Stimulated activated CD8-positive, alpha-beta memory T cell treated with anti-CD3 and anti-CD28 coated beads, Interleukin-15, amount 100 ng/mL, for 48 hours (primary cell): ENCODE data around the gene RASA3.

Experiments used
- DNase-seq, 2 donors: peaks; one replicate each; pipeline ENCODE4 v3.0.0-alpha.2; 2020; ENCODE audit warnings: low read depth in 2 of 2

The RASA3 gene

DNA sequence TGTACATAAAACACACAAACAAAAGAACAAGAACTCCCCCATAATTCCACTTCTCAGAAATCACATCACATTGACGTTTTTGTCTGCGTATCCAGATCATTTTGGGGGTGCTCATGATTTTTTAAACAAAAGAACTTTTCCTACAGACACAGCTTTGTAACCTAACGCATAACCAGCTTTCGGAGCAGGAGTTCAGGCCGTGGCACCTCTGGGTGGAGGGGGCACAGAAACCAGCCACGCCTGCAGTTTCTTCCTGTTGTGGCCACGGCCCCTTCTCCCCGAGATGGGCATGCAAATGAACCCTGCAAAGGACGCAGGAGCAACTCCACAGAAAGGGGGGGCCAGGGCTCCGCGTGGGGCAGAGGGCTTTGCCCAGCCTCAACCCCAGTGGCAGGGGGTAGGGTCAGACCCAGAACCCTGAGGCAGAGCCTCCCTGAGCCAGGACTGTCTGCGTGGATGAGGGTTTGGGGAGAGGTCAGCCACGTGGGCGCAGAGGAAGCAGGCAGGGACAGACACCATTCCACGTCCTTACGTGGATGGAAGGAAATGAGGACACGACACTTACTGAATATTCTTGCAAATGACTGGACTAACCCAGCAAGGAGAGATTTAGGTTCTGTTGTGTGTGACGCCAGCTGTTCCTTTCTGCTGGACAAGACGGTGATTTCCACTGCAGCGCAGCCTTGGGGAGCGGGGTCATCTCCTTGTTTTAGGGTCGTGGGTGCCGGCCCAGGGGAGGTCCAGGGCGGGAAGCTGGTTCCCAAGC is 64.4 kb downstream of the RASA3 start:
- peak in 1 of 2 donors; percentile 39 for DNase-seq

DNA sequence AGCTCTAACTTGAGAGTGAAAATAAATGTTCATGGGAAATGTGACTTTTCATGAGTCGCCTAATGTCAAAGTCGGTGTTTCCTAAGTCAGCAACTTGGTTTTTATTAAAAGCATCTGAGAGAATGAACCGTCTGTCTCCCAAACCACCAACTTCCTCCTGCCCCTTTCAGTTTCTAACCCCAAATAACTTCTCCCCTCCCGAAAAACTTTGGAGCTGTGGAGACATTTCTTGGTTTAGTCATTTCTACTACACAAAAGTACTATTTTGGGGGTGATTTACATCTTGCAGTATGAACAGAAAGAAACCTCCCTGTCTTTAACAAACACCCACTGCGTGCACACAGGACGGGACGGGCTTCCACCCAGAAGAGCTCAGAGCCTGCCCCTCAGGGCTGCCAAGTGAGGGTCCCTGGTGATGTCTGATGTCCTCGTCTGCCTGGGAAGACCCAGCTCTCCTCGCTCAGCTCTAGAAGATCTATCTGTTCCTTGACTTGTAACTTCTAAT is 65.0 kb downstream of the RASA3 start:
- DNase-seq, result peak; percentile 27 to 42

DNA sequence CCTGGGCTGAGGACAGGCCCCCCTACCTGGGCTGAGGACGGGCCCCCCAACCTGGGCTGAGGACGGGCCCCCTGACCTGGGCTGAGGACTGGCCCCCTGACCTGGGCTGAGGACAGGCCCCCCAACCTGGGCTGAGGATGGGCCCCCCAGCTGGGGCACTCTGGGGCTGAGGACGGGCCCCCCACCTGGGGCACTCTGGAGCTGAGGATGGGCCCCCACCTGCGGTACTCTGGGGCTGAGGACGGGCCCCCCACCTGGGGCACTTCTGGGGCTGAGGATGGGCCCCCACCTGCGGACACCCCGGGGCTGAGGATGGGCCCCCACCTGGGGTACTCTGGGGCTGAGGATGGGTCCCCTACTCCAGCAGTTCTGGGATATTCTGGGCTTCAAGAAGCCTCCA is 65.5 kb downstream of the RASA3 start:
- no peak for DNase-seq

DNA sequence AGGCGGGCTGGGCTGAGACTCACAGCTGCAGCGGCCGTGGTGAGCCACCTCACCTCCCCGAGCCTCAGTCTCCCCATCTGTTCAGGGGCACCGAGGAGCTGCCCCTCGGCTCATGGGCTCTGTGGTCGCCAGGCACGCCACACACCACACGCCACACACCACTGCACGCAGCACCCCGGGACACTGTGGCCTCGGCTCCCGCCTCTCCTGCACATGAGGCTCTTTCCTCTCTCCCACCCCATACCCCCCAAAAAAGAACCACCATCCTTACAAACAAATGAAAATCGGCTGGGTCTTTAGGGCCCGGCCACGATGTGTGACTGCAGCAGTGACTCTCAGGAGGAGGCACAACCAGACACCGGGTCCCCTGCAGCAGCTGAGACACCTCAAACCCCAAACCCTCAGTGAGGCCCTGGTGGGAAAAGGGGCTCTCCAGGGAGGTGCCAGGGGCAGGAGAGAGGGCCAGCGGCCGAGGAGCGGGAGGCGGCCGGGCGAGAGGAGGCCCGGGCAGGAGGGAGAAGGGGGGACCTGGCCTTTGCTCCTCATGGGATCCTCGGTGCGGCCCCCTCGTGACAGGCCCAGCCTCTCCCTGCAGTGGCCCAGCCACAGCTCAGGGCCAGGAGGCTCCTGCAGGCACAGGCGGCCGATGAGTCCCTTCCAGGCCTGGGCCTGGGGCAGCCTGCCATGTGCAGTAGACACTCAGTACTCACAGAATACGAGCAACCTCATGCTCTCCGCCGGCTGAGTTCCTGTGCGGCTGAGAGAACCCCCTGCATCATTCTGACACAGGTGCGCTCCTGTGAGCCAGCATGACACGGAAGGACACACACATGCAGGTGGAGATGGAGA is 66.3 kb downstream of the RASA3 start:
- DNase-seq, result peak in 1 of 2 donors; percentile 32

DNA sequence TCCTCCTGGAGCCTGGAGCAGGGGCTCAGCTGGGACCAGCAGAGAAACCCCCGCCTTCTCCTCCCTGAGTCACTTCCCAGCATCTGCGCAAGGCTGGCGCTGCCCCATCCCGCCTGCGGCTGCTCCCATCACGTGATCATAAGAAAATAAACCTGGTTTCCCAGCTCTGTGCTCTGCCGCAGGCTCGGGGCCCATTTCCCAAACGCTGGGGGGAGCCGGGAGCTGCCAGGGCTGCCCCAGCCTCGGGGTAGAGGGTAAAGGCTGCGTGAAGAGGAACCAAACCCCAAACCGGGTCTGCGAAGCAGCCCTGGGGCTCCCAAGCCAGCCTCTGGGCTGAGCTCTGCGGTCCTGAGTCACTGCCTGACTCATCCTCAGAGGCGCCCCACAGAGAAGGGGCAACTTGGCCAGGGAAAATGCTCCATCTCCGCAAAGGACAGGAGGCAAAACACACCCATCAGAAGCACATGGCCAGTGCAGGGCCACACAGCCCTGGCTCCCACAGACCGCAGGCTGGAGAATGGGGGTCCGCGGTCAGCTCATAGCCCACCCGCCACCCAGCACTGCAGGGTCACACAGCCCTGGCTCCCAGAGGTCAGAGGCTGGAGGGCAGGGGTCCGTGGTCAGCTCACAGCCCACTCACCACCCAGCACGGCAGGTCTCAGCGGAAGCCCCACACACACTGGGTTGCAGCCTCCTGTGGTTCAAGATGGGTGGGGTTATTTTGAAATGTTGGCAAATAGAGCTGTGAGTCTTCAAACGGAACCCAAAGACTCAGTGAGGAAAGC is 67.1 kb downstream of the RASA3 start:
- DNase-seq, result peak; percentile 82 to 84

DNA sequence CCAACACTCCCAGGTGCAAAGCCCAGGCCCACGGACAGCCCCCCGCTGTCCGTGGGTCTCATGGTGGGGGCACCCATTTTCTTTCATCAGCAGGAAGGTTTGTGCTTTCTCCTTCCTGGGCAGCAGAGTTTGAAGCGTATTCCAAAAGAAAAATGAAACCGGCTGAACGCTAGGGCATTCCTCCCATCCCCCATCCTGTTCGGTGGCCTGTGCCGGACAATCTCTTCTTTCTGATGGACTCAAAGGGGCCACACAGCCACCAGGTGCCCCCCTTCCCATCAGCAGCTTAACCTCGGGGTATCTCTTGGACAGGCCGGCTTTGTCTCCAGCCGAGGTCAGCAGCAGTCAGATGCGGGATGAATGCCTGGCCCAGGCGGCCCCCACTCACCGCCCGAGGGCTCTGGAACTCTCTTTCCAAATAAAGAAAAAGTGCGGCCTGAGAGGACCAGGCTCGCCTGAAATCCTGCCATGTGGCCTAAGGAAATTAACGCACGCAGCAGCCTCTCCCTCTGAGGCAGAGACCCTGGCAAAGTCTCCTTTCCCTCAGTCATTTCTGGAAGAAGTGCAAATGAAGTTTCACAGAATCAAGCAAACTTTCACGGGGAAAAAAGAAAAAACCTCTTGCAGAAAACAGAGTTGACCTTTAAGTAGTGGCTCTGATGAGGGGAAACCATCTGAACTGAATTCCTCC is 67.8 kb downstream of the RASA3 start:
- DNase-seq, result no peak

DNA sequence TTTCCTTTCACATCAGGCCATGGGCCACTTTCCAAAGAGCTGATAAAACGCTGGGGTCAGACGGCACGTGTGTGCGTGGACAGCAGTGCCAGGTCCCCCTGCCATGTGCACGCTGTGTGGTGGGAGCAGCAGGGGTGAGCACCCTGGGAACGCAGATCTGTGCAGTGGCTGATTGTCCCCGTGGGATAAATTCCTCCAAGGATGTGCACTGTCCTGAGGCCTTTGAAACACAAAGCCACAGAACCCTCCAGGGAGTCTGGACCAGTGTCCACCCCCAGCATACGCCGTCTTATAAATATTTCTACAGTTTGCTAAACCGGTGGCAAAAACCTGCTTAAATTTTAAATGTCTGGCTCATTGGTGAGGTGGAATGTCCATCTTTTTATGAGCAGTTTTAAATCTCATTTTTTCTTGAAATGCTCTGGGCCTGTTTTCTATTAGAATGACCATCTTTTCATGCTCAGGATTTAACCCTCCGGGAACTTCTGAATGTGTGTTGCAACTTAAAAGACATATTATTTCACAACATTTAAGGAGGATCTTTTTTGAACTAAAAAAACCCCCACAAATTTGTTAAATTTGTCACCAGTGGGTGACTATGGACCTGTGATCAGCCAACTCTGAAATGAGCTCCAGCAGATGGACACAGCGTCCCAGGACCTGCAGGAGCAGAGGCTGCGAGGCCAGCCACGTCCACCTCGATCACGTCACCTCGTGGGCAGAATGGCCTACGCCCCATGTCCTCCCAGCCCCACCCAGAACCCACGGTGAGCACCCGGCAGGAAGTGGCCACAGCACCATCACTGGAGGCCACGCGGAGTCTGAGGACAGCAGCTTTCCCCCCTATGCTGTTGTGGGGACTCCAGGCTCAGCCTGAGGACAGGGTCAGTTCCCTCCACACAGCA is 68.6 kb downstream of the RASA3 start:
- peak in 1 of 2 donors; percentile 44 for DNase-seq

DNA sequence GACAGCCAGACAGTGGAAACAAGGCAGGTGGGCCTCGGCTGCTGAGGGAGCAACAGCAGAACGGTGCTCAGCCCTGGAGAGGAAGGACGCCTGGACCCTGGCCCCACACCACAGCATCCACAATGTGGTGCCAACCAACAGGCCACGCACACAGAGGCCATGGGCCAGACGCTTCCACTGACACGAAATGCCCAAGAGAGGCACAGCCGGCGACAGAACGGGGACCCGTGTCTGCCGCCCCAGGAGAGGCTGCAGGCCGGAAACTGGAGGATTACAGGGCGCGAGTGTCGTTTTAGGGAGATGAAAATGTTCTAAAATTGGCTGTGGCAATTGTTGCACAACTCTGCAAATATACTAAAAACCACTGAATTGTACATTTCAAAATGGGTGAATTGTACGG is 69.7 kb downstream of the RASA3 start:
- DNase-seq, result no peak

DNA sequence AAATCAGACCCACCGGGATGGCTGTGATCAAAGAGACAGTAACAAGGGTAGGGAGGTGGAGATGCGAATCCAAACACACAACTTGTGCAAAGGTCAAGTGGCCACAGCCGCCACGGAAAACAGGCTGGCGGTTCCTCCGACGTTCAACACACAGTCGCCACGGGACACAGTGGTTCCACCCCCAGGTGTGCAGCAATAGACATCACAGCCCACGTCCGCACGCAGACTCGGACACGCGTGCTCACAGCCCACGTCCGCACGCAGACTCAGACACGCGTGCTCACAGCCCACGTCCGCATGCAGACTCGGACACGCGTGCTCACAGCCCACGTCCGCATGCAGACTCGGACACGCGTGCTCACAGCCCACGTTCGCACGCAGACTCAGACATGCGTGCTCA is 70.1 kb downstream of the RASA3 start:
- DNase-seq, result no peak

DNA sequence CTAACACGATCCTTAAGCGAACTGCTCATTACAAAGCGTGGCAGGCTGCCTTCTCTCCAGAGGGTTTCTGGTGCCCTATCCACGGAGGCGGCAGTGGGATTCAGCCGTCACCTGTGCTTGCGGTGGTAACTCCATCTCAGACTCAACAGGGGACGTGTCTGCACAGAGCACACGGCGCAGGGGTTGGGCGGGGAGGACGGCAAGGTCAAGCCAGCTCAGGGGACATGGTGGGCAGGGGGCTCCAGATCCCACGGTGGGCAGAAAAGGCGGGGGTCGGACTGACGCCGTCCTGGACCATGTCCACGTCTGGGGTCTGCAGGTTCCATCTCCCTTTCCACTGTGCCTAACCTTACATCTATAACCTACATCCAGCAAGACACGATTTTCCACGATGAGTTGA is 70.7 kb downstream of the RASA3 start:
- no peak for DNase-seq

DNA sequence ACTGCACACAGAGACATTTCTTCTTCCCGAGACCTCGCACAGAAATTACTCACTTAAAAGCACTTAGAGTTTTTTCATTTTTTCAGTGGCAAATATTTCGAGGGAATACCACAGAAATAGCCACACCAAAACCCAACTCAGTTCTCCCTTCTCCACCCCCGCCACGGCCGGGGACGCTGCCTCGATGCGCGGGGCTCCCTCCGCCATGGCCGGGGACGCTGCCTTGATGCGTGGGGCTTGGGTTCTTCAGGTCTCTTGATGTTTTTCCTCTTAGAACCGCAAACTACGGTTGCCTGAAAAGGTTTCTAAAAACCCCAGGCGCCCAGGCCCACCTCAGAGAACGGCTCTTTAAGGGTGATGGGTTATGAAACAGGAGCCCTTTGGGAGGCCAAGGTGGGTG is 71.4 kb downstream of the RASA3 start:
- no peak for DNase-seq

DNA sequence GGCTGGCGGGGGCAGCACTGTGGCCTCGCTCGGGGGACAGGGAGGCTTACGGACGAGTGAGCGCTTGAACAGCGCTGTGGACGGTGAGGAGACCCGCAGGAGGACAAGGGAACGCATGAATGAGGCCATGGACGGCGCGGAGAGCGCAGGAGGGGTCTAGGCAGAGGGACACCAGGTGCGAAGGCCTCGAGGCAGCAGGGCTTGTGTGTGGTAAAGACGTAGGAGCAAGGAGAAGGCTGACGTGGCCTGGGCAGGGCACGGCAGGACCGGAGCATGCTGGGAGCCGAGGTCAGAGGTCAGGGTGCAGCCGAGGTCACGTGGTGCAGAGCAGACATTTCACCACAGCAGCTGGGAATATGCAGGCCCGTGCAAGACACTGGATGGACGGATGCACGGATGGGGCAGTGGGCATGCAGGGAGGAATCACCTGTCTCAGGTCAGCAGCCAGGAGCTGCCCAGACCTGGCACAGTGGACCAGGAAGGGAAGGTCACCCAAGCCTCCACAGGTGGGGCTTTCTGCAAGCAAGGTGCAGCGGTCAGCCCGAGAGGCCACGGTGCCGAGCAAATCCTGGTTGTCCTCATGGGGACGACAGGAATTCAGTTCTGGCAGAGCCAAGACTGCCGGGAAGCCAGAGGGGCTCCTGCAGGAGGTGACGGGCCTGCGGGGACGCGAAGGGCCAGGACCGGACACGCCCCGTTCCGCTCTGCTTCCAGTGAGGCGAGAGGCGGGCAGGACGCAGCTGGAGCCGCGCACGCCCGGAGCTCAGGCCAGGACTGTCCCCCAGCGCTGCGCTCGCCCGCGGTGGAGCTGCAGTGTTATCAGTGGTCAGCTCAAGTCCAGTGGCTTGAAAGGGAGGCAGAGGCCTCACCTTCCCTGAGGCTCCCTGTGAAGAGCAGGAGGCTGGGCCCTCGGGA is 72.2 kb downstream of the RASA3 start:
- no peak for DNase-seq

DNA sequence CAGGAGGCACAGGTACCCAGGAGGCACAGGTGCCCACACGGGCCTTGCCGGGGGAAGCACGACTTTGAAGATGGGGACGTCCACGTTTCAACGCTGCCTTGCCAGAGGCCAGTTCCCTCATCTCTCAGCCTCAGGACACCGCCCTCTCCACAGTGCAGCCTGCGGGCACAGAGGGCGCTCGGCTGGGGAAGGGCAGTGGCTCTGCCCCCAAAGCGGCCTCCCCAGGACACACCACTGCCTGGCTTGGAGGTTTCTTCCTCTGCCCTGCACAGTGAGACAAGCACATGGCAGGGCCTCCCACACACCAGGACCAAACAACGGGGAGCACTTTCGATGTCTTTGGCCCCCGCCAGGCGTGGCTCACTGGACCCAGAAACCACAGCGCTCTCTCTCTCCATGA is 73.0 kb downstream of the RASA3 start:
- no peak for DNase-seq

DNA sequence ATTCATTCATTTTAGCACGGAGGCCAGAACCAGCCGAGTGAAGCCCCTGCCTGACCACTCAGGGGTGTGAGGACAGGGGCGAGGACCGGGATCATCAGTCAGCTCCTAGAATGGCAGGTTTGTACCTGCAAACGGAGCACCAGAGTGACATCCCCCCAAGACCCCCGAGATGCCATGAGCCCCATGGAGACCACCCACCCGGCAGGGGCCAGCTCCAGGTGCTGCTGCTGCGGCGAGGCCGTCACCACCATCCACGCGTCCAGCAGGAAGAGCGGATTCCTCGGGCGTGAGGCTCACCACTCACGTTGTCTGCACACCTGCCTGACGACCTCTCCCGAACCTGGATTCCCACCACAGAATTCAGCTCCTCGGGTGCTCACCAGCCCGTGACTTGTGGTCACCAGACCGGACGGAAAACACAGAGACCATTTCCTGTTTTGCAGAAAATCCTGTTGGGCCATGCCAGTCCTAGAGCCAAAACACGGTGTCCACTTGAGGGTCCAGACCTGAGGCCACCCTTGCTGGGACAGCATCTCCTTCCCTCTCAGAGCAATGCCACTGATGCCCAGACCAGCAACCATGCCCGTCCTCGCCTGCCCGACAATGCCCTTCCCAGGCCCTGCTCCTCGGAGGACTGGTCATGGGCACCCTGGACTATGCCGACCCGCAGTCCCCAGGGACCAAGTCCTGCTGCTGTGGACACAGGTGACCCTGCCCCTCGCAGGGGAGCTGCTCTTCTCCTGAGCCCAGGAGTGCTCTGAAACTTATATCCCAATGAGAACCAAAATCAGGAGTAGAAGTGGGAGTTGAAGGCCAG is 74.2 kb downstream of the RASA3 start:
- DNase-seq, result no peak

DNA sequence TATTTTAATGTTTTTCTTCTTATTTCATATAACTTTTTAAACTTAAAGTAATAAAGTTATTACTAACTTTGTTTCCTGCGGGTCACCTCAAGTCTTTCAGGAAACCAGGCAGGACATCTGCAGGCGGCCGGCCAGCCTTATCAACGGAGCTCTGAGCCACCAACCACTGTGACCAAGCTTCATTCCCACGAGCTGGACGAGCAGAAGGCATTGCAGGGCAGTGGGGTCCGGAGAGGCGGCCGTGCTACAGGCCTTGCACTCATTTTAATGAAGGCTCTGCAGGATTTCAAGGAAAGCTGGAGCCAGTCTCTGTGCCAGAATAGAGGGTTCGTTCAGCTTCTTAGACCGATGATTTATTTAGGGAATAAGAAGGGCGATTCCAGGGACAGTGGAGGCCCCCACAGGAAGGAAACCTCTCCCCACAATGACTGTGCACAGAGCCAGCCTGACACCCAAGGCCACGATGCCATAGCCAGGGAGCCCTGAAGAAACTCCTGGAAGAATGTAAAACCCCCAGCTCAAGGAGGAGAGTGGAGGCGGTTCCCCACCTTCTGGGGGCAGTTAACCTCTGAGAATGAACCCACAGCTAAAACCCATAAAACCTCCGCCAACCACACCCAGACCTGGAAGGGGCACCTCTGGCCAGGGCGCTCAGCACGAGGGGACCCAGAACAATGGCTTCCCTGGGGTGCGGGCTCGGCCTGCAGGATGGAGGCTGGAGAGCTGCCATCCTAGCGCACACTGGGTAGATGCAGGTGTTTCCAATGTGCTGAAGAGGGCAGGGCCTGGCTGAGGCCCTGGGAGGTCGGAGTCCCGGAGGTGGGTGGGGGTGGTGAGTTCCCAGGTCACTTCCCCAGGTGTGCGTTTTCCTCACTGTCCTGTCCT is 75.0 kb downstream of the RASA3 start:
- DNase-seq, result no peak

DNA sequence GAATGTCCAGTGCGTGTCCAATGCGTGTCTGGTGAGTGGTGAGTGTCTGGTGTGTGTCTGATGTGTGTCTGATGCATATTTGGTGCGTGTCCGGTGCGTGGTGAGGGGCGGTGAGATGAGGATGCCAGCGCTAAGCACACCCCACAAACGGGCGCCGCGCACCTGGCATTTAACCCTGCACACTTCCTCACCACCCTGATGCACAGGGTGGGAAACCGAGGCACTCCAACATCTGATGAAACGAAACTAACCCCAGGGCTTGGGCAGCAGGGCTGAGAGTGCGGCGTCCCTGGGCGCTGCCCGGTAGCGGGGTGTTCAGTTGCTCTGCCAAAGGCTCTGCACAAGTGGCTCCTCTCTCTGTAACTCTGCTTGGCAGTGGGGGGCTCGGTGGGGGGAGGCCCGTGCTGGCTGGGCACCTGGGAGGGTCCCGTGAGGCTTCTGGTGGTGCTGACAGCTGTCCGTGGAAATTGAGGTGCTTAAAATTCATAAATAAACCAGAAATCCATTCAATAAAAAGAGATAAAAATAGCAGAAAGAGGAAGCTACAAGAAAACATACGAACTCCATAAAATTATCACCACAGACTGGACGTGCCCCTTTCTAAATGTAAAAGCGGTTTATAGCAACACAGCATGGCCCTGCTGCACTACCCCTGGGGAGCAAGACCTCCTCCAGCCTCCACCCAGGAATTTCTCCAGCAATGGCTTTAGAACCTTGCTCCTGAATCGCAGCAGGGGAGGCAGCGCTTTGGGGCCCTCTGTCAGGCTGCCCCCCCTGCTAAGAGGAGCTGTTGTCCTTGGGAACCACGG is 76.0 kb downstream of the RASA3 start:
- no peak for DNase-seq

DNA sequence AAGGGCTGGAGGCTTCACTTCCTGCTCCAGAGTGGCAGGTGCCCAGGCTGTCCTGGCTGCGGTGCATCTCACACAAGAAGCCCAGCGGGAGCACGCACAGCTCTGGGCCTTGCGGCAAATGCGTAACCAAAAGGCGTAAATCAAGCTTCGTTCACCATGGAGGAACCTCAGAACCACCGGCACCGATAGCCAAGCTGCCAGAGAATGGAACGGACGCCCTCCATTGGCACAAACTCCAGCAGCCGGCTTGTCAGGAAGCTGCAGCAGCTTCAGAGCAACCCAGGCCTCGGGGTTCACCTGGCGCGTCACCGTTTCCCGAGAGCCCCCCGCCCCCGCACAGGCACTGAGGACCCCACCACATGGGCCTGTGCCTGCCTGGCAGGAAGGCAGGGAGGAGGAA is 76.7 kb downstream of the RASA3 start:
- DNase-seq, result no peak
